Brain microvascular endothelial cell (primary cell): ENCODE data around the gene WFIKKN1.

Experiments
- DNase-seq: peaks from one replicate; pipeline ENCODE4 v3.0.0-alpha.2; 2020
- H3K27ac ChIP-seq: fragments of 250-450 bp; sonication (Bioruptor Pico); 2 replicates; pipeline ENCODE4 v1.5.1; 2020; ENCODE audit warnings: mild to moderate bottlenecking, moderate library complexity
- H3K27me3 ChIP-seq: fragments of 250-450 bp; sonication (Bioruptor Pico); replicated peaks from 2 replicates; pipeline ENCODE4 v1.5.1; 2020; ENCODE audit warnings: mild to moderate bottlenecking
- H3K36me3 ChIP-seq: fragments of 250-450 bp; sonication (Bioruptor Pico); replicated peaks from 2 replicates; pipeline ENCODE4 v1.5.1; 2020; ENCODE audit warnings: mild to moderate bottlenecking
- H3K4me3 ChIP-seq: 2 replicates; pipeline ENCODE4 v1.5.1; 2011; ENCODE audit warnings: low read depth, mild to moderate bottlenecking, control low read depth, low read length, moderate library complexity
- CTCF ChIP-seq: IDR thresholded peaks from 2 replicates; pipeline ENCODE4 v1.5.1; 2011; ENCODE audit warnings: low read depth, mild to moderate bottlenecking, moderate library complexity, low read length, control low read depth, inconsistent platforms; ENCODE audit errors: missing control alignments
- in situ Hi-C: cut with HindIII; loops from 2 replicates; pipeline ENCODE4 v1.10.0; 2017; ENCODE audit warnings: low sequenced_read_pairs, low pct_ligation_motif_present

WFIKKN1 gene

GRCh38 chr16:658679-659571, 28.1 kb downstream of the WFIKKN1 start:
- no peak overlapping the region for H3K4me3 ChIP-seq
- in situ Hi-C loops: no loop called here

GRCh38 chr16:659618-660017, 28.8 kb downstream of the WFIKKN1 start:
- H3K36me3 ChIP-seq: peaks cover 8% of the 10 kb centered on the region
- no peak overlapping the region for H3K27ac ChIP-seq
- no peak for TF ChIP-seq CTCF
- H3K27me3 ChIP-seq: no peaks in the 10 kb centered on the region
- DNase-seq: no peak
- in situ Hi-C loops: no loop called here
- H3K4me3 ChIP-seq: no peak overlapping the region

More at GRCh38 chr16:658679-659571, 28.1 kb downstream of the WFIKKN1 start:
- TF ChIP-seq CTCF: peak; percentile 37
- H3K36me3 ChIP-seq: peaks cover 8% of the 10 kb centered on the region
- H3K27me3 ChIP-seq: no peaks in the 10 kb centered on the region
- H3K27ac ChIP-seq: no peak overlapping the region
- no peak for DNase-seq

- Histone ChIP-seq H3K27ac (no peak overlapping the region), H3K36me3 (peaks cover 8% of the 10 kb centered on the region)
- in situ Hi-C loops: no loop called here
Measured at GRCh38 chr16:660132-660458, 29.3 kb downstream of the WFIKKN1 start.

GRCh38 chr16:660459-661183, 29.8 kb downstream of the WFIKKN1 start:
- H3K4me3 ChIP-seq: peak overlapping the region; percentile 26
- no peak overlapping the region for H3K27ac ChIP-seq
- in situ Hi-C loops: no loop called here
- no peaks in the 10 kb centered on the region for H3K27me3 ChIP-seq
- TF ChIP-seq CTCF: peak; percentile 65
- H3K36me3 ChIP-seq: peaks cover 8% of the 10 kb centered on the region
- DNase-seq: peak; percentile 63

More at GRCh38 chr16:660132-660458, 29.3 kb downstream of the WFIKKN1 start:
- H3K4me3 ChIP-seq: no peak overlapping the region
- DNase-seq: no peak
- no peaks in the 10 kb centered on the region for H3K27me3 ChIP-seq
- TF ChIP-seq CTCF: no peak

- in situ Hi-C loops: no loop called here
- TF ChIP-seq CTCF: peak; percentile 2
- no peak overlapping the region for H3K27ac ChIP-seq
- no peaks in the 10 kb centered on the region for H3K27me3 ChIP-seq
- peak overlapping the region; percentile 15 for H3K4me3 ChIP-seq
- H3K36me3 ChIP-seq: peaks cover 8% of the 10 kb centered on the region
- no peak for DNase-seq
Measured at GRCh38 chr16:661184-661821, 30.5 kb downstream of the WFIKKN1 start.
